Endothelial cell of umbilical vein (primary cell): ENCODE results near the gene CNOT6.

Experiments used
- EZH2 ChIP-seq: IDR thresholded peaks from 2 replicates; pipeline ENCODE4 v1.6.1; 2012; ENCODE audit warnings: borderline replicate concordance, low read depth, mild to moderate bottlenecking, moderate library complexity, low read length, inconsistent platforms; ENCODE audit not compliant: severe bottlenecking
- JUN ChIP-seq: IDR thresholded peaks from 2 replicates; pipeline ENCODE4 v1.6.1; 2011; ENCODE audit warnings: borderline replicate concordance, low read depth; ENCODE audit not compliant: insufficient read length, insufficient read depth
- POLR2A ChIP-seq: IDR thresholded peaks from 2 replicates; pipeline ENCODE4 v1.6.1; 2012; ENCODE audit warnings: low read depth, mild to moderate bottlenecking, control low read depth, low read length
- POLR2AphosphoS5 ChIP-seq: IDR thresholded peaks from 2 replicates; pipeline ENCODE4 v1.6.1; 2012; ENCODE audit warnings: low read depth, mild to moderate bottlenecking, control low read depth, low read length, moderate library complexity; ENCODE audit not compliant: insufficient read depth
- TF ChIP-seq, protein P1 (sequence below), 2 donors: IDR thresholded peaks; 1 replicate in 1 of 2; 2 replicates in 1 of 2; pipeline ENCODE4 v1.5.1; 2011; ENCODE audit warnings: low read length in 2 of 2, mild to moderate bottlenecking in 2 of 2, moderate library complexity in 2 of 2, control low read depth in 1 of 2, inconsistent platforms in 1 of 2, low read depth in 1 of 2; ENCODE audit not compliant: insufficient read depth in 1 of 2; ENCODE audit errors: extremely low read depth in 1 of 2

DNA sequence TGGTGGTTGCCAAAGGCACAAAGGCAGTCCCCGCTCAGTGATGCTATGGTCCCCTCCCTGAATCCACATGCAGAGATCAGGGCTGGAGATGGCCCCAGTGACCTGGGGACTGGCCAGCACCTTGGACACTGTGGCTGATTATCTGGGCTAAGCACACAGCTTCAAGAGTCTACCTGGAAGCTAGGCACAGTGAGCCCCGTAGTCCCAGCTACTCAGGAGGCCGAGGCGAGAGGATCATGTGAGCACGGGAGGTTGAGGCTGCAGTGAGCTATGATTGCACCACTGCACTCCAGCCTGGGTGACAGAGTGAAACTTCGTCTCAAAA lies 105.4 kb downstream of the CNOT6 start:
- TF ChIP-seq JUN (no peak), POLR2AphosphoS5 (no peak), POLR2A (no peak), EZH2 (no peak)
- TF ChIP-seq, protein P1, sequence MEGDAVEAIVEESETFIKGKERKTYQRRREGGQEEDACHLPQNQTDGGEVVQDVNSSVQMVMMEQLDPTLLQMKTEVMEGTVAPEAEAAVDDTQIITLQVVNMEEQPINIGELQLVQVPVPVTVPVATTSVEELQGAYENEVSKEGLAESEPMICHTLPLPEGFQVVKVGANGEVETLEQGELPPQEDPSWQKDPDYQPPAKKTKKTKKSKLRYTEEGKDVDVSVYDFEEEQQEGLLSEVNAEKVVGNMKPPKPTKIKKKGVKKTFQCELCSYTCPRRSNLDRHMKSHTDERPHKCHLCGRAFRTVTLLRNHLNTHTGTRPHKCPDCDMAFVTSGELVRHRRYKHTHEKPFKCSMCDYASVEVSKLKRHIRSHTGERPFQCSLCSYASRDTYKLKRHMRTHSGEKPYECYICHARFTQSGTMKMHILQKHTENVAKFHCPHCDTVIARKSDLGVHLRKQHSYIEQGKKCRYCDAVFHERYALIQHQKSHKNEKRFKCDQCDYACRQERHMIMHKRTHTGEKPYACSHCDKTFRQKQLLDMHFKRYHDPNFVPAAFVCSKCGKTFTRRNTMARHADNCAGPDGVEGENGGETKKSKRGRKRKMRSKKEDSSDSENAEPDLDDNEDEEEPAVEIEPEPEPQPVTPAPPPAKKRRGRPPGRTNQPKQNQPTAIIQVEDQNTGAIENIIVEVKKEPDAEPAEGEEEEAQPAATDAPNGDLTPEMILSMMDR (IDR thresholded peaks at IDR 0.05; ENCODE audit: extremely low read depth in 1 of 2, insufficient read depth in 1 of 2, low read depth in 1 of 2, low read length in 2 of 2) = no peak
